CD4-positive, CD25-positive, alpha-beta regulatory T cell (primary cell): ENCODE results near the gene GFOD2. TPM values are rescaled to one million over a fixed set of nuclear protein-coding genes. Genes with fewer than 3 reads are reported as not detected.
A peak's percentile ranks its signal among the peaks of the same experiment; 100 is the strongest.
"Not testable (repeated sequence)": the region's sequence is repeated elsewhere in the genome, so short reads cannot be mapped to it uniquely, and the experiment has no call there.

ENCODE experiments used
- ATAC-seq, 2 donors: fragments of 150-1000 bp; cut with Tn5 transposase; one replicate each; pipeline ENCODE4 v1.10.0; 2021; ENCODE audit warnings: low read depth in 2 of 2, moderate number of reproducible peaks in 2 of 2, moderate library complexity in 1 of 2
- DNase-seq, 3 donors: peaks; one replicate each; pipeline versions ENCODE4 v3.0.0 to v3.0.0-alpha.2; 2012 to 2022; ENCODE audit warnings: mixed read lengths in 1 of 3
- H3K27ac ChIP-seq: one replicate; pipeline ENCODE4 v1.7.0; 2013; ENCODE audit warnings: mild to moderate bottlenecking, low read length; ENCODE audit not compliant: insufficient read depth, poor library complexity, severe bottlenecking
- H3K27me3 ChIP-seq: one replicate; pipeline ENCODE4 v1.7.0; 2013; ENCODE audit warnings: low read length; ENCODE audit not compliant: control insufficient read depth, insufficient read depth
- H3K36me3 ChIP-seq: one replicate; pipeline ENCODE4 v1.7.0; 2013; ENCODE audit warnings: mild to moderate bottlenecking, low read length, moderate library complexity; ENCODE audit not compliant: control insufficient read depth, insufficient read depth
- H3K4me1 ChIP-seq: 2 replicates; pipeline ENCODE4 v1.7.0; 2013; ENCODE audit warnings: mild to moderate bottlenecking, low read length; ENCODE audit not compliant: insufficient read depth, control insufficient read depth, poor library complexity, severe bottlenecking
- H3K4me3 ChIP-seq: one replicate; pipeline ENCODE4 v1.7.0; 2013; ENCODE audit warnings: low read depth, mild to moderate bottlenecking, low read length, moderate library complexity
- H3K9me3 ChIP-seq, 2 experiments: 1 replicate in 1 of 2; 2 replicates in 1 of 2; pipeline ENCODE4 v1.7.0; 2013; ENCODE audit warnings: low read length in 2 of 2, mild to moderate bottlenecking in 1 of 2, moderate library complexity in 1 of 2; ENCODE audit not compliant: control insufficient read depth in 2 of 2
- H3K27ac Mint-ChIP-seq, 3 donors: one replicate each; pipeline ENCODE4 v1.8.0; 2020 to 2022; ENCODE audit warnings: mild to moderate bottlenecking in 3 of 3, mixed read lengths in 3 of 3, moderate library complexity in 2 of 3
- H3K27me3 Mint-ChIP-seq: one replicate; pipeline ENCODE4 v1.8.0; 2022; ENCODE audit warnings: mild to moderate bottlenecking, mixed read lengths
- H3K36me3 Mint-ChIP-seq: one replicate; pipeline ENCODE4 v1.8.0; 2020; ENCODE audit warnings: mixed read lengths
- H3K4me1 Mint-ChIP-seq, 4 donors: one replicate each; pipeline ENCODE4 v1.8.0; 2020 to 2022; ENCODE audit warnings: mixed read lengths in 4 of 4, mild to moderate bottlenecking in 1 of 4
- H3K4me3 Mint-ChIP-seq, 4 donors: one replicate each; pipeline ENCODE4 v1.8.0; 2020 to 2022; ENCODE audit warnings: mild to moderate bottlenecking in 4 of 4, mixed read lengths in 4 of 4, moderate library complexity in 3 of 4
- H3K9me3 Mint-ChIP-seq, 7 donors: one replicate each; pipeline ENCODE4 v1.8.0; 2020 to 2022; ENCODE audit warnings: mixed read lengths in 7 of 7, mild to moderate bottlenecking in 3 of 7, moderate library complexity in 2 of 7
- polyA plus RNA-seq, 4 donors: library from polyadenylated mRNA; unstranded; fragments of 300-500 nt; fragmentation: Illumina TruSeq; gene quantifications; one replicate each; pipeline ENCODE4 v1.2.3, GENCODE V29; 2021
- total RNA-seq: library from RNA; stranded (reverse); gene quantifications from one replicate; pipeline ENCODE4 v1.2.3, GENCODE V29; 2022

Gene GFOD2
- total and polyA plus RNA-seq, 5 donors from 2014 or later: 9.0 to 12.1 (median 11.4) TPM

- Histone ChIP-seq H3K4me3 (no peak overlapping the region), H3K36me3 (peaks cover 29% of the 10 kb centered on the region), H3K4me1 (no peaks in the 10 kb centered on the region), H3K27me3 (no peaks in the 10 kb centered on the region), H3K27ac (no peak overlapping the region), H3K9me3 (no peaks in the 10 kb centered on the region)
- Mint-ChIP-seq H3K36me3 (peaks cover 18% of the 10 kb centered on the region), H3K4me1 (peaks cover 0 to 21% (median 10%) of the 10 kb centered on the region in 4 donors), H3K9me3 (peaks cover 0 to 3% (median 0%) of the 10 kb centered on the region in 7 donors), H3K27me3 (no peaks in the 10 kb centered on the region), H3K27ac (peak overlapping the region in 2 of 3 donors; percentile 50 to 85), H3K4me3 (no peak overlapping the region)
- no peak for ATAC-seq
- DNase-seq: no peak
These were observed 41.8 kb upstream of the GFOD2 start for GRCh38 chr16:67760956-67761230.

GRCh38 chr16:67760206-67760955, 41.3 kb upstream of the GFOD2 start:
- Mint-ChIP-seq H3K4me1 (peaks cover 0 to 23% (median 10%) of the 10 kb centered on the region in 4 donors), H3K27ac (peak overlapping the region; percentile 40 to 85 (median 50)), H3K27me3 (no peaks in the 10 kb centered on the region), H3K36me3 (peaks cover 18% of the 10 kb centered on the region), H3K9me3 (peaks cover 0 to 3% (median 0%) of the 10 kb centered on the region in 7 donors), H3K4me3 (no peak overlapping the region)
- no peak for ATAC-seq
- H3K9me3 ChIP-seq: no peaks in the 10 kb centered on the region
- no peak overlapping the region for H3K4me3 ChIP-seq
- no peaks in the 10 kb centered on the region for H3K4me1 ChIP-seq
- DNase-seq: peak in 1 of 3 donors; percentile 19
- H3K36me3 ChIP-seq: peaks cover 29% of the 10 kb centered on the region
- no peak overlapping the region for H3K27ac ChIP-seq
- no peaks in the 10 kb centered on the region for H3K27me3 ChIP-seq

DNA sequence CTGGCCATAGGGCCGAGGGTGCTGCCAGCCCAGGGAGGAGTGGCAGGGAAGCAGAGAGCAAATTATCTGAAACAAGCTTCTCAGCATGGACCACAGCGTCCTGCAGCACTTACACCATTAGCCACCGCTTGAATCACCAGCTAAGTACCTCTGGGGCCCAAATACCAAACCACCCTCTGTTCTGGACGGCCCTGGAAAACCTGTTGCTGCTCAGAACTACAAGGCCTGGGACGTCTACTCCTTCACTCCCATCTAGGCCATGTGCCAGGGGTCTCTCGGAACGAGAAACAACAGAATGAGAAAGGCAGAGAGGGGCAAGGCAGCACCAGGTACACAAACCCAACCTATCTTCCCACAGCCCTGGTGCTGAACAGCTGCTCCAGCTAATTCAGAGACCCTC, 39.9 kb upstream of the GFOD2 start:
- no peaks in the 10 kb centered on the region for H3K27me3 Mint-ChIP-seq
- H3K9me3 ChIP-seq: no peaks in the 10 kb centered on the region
- peaks cover 0 to 23% (median 10%) of the 10 kb centered on the region in 4 donors for H3K4me1 Mint-ChIP-seq
- H3K36me3 Mint-ChIP-seq: peaks cover 18% of the 10 kb centered on the region
- H3K27ac ChIP-seq: no peak overlapping the region
- peaks cover 0 to 3% (median 0%) of the 10 kb centered on the region in 7 donors for H3K9me3 Mint-ChIP-seq
- H3K36me3 ChIP-seq: peaks cover 29% of the 10 kb centered on the region
- H3K4me3 Mint-ChIP-seq: no peak overlapping the region
- no peak for DNase-seq
- no peaks in the 10 kb centered on the region for H3K4me1 ChIP-seq
- ATAC-seq: no peak
- no peaks in the 10 kb centered on the region for H3K27me3 ChIP-seq
- no peak overlapping the region for H3K4me3 ChIP-seq
- H3K27ac Mint-ChIP-seq: peak overlapping the region in 2 of 3 donors; percentile 46 to 49

DNA sequence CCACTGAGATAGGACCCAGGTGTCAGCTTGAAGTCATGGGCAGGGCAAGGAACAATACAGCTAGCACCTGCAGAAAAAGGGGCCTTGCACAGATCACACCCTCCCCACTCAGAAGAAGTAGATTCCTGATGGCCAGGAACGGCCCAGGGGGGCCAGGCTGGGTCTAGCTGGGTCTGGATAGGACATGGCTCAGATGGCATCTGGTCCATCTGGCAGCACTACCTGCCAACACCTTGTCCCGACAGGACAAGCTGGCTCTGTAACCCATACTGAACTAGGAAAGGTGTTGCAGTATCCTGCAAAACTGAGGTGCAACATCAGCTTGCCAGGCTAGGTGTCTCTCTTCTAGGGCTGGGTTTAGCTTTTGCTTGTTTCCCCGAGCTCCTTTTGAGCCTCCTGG, 38.9 kb upstream of the GFOD2 start:
- no peak for DNase-seq
- H3K4me3 Mint-ChIP-seq: no peak overlapping the region
- peaks cover 0 to 3% (median 0%) of the 10 kb centered on the region in 7 donors for H3K9me3 Mint-ChIP-seq
- Histone ChIP-seq H3K27me3 (no peaks in the 10 kb centered on the region), H3K27ac (no peak overlapping the region), H3K4me3 (no peak overlapping the region), H3K9me3 (no peaks in the 10 kb centered on the region), H3K36me3 (peaks cover 31% of the 10 kb centered on the region), H3K4me1 (no peaks in the 10 kb centered on the region)
- H3K4me1 Mint-ChIP-seq: peaks cover 0 to 23% (median 8%) of the 10 kb centered on the region in 4 donors
- no peaks in the 10 kb centered on the region for H3K27me3 Mint-ChIP-seq
- no peak overlapping the region for H3K27ac Mint-ChIP-seq
- H3K36me3 Mint-ChIP-seq: peaks cover 20% of the 10 kb centered on the region
- no peak for ATAC-seq

DNA sequence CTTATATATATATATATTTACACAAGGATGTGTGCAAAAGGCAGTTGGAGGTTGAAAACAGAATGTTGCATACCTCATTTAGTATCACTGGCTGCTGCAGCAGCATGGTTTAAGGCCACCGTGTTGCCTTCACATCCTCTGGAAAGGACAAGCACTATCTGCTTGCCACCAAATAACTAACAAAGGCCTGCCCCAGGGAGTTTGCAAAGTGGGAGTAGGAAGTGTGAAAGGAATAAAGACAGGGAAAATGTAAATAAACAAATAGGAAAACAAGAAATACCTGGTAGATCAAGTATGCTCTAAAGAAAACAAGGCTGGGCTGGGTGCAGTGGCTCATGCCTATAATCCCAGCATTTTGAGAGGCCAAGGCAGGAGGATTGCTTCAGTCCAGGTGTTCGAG, 33.5 kb upstream of the GFOD2 start:
- Histone ChIP-seq H3K27ac (no peak overlapping the region), H3K9me3 (no peaks in the 10 kb centered on the region), H3K4me1 (no peaks in the 10 kb centered on the region), H3K36me3 (peaks cover 9% of the 10 kb centered on the region), H3K27me3 (no peaks in the 10 kb centered on the region), H3K4me3 (no peak overlapping the region)
- H3K4me3 Mint-ChIP-seq: no peak overlapping the region
- no peaks in the 10 kb centered on the region for H3K9me3 Mint-ChIP-seq
- H3K27ac Mint-ChIP-seq: no peak overlapping the region
- peaks cover 14% of the 10 kb centered on the region for H3K36me3 Mint-ChIP-seq
- ATAC-seq: no peak
- DNase-seq: no peak
- no peaks in the 10 kb centered on the region for H3K27me3 Mint-ChIP-seq
- H3K4me1 Mint-ChIP-seq: peaks cover 0 to 6% (median 2%) of the 10 kb centered on the region in 4 donors

GRCh38 chr16:67751331-67751730, 32.2 kb upstream of the GFOD2 start:
- H3K27ac ChIP-seq, H3K4me3 Mint-ChIP-seq, H3K4me1 Mint-ChIP-seq, H3K4me3 ChIP-seq, H3K27me3 Mint-ChIP-seq, H3K36me3 ChIP-seq, H3K9me3 ChIP-seq, H3K27ac Mint-ChIP-seq, ATAC-seq, H3K27me3 ChIP-seq, H3K9me3 Mint-ChIP-seq, DNase-seq, H3K4me1 ChIP-seq: not testable (repeated sequence)
- H3K36me3 Mint-ChIP-seq: peaks cover 14% of the 10 kb centered on the region

DNA sequence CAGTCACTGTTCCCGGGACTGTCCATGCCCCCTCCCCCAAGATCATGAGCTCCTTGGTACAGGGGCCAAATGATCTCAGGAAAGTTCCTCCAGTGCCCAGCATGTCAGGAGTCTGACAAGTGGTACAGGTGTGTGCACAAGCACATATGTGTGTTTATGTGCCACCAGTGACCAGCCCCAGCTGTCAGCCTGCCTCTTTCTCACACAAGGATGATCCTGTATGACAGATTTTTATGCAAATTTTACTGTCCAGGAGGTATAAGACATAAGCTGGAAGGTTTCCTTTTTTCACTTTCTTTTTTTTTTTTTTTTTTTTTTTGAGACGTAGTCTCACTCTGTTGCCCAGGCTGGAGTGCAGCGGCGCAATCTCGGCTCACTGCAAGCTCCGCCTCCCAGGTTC, 31.4 kb upstream of the GFOD2 start:
- no peak for DNase-seq
- Mint-ChIP-seq H3K9me3 (no peaks in the 10 kb centered on the region), H3K27me3 (no peaks in the 10 kb centered on the region), H3K4me3 (no peak overlapping the region), H3K36me3 (peaks cover 14% of the 10 kb centered on the region), H3K4me1 (peaks cover 0 to 6% (median 2%) of the 10 kb centered on the region in 4 donors), H3K27ac (no peak overlapping the region)
- Histone ChIP-seq H3K36me3 (peaks cover 9% of the 10 kb centered on the region), H3K9me3 (no peaks in the 10 kb centered on the region), H3K4me1 (no peaks in the 10 kb centered on the region), H3K27me3 (no peaks in the 10 kb centered on the region), H3K4me3 (no peak overlapping the region), H3K27ac (no peak overlapping the region)
- no peak for ATAC-seq

DNA sequence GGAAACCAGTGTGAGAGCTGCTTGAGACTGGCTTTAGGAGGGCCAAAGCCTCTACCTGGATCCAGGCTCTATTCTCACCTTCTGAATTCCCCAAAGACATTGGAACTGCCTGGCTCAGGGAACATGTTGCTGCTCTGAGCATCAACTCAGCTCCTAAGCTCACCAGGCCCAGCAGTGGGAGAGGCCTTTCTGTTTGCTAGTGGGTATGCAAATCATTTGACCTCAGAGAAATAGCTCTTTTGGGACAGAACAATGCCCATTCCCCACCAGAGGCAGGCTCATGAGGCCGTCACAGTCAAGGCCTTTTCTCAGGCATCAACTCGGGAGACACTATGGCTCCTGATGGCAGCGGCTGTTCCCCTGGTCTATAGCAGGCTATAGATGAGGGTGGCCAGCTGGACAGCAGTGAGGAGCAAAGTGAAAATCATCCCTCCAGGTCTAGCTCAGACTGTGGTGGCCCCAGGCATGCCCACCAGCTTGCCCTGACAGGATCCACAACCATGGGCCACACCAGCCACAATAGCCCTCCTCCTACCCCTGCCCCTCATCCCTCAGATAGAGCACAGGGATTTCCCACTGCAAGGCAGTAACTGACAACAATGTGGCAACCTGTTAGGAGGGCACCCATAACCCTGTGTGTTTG, 30.4 kb upstream of the GFOD2 start:
- no peak overlapping the region for H3K4me3 Mint-ChIP-seq
- no peaks in the 10 kb centered on the region for H3K9me3 ChIP-seq
- ATAC-seq: no peak
- DNase-seq: no peak
- no peak overlapping the region for H3K27ac ChIP-seq
- H3K36me3 ChIP-seq: peaks cover 10% of the 10 kb centered on the region
- H3K36me3 Mint-ChIP-seq: peaks cover 14% of the 10 kb centered on the region
- H3K4me1 Mint-ChIP-seq: peaks cover 0 to 6% (median 2%) of the 10 kb centered on the region in 4 donors
- H3K4me1 ChIP-seq: no peaks in the 10 kb centered on the region
- H3K9me3 Mint-ChIP-seq: no peaks in the 10 kb centered on the region
- H3K27ac Mint-ChIP-seq: peak overlapping the region in 2 of 3 donors; percentile 26 to 59
- no peaks in the 10 kb centered on the region for H3K27me3 Mint-ChIP-seq
- no peaks in the 10 kb centered on the region for H3K27me3 ChIP-seq
- no peak overlapping the region for H3K4me3 ChIP-seq
